ENCODE data around the gene ASTN2. TPM values are rescaled to one million over a fixed set of nuclear protein-coding genes. Genes with fewer than 3 reads are reported as not detected.

The ASTN2 gene
- total RNA-seq, 5 donors from 2014 or later (not counting 1 experiment from before 2014, with no cell fraction given), result 3.7 to 4.8 (median 4.4) TPM

GRCh38 chr9:117097761-117098160 lies 317.1 kb downstream of the ASTN2 start:
- H3K27ac ChIP-seq (ENCODE audit: low read length), result no peak overlapping the region
- CTCF ChIA-PET, result no interaction called here
- Mint-ChIP-seq H3K27me3 (no peaks in the 10 kb centered on the region), H3K4me3 (no peak overlapping the region), H3K9me3 (peaks cover 0 to 18% (median 6%) of the 10 kb centered on the region in 3 donors), H3K4me1 (no peaks in the 10 kb centered on the region), H3K27ac (no peak overlapping the region), H3K36me3 (no peaks in the 10 kb centered on the region)
- DNase-seq (no peak), ATAC-seq (replicated peaks in 1 of 4) (no peak)
- no peaks in the 10 kb centered on the region for H3K27me3 ChIP-seq (replicated peaks in 1 of 2; ENCODE audit: control insufficient read depth in 2 of 2, extremely low read depth in 1 of 2, insufficient read depth in 2 of 2, low read length in 1 of 2)
- WGBS (ENCODE audit: insufficient coverage), result 40% methylated on average over 1 of the region's 3 CpGs
- H3K9me3 ChIP-seq, result no peaks in the 10 kb centered on the region
- H3K36me3 ChIP-seq (ENCODE audit: control insufficient read depth in 2 of 2, extremely low read depth in 1 of 2, insufficient read depth in 1 of 2, low read length in 1 of 2), result no peaks in the 10 kb centered on the region
- H3K4me3 ChIP-seq (ENCODE audit: control insufficient read depth in 1 of 2, extremely low read depth in 1 of 2, low read length in 1 of 2), result no peak overlapping the region
- POLR2A ChIA-PET, result no interaction called here
- no peaks in the 10 kb centered on the region for H3K4me1 ChIP-seq (ENCODE audit: control insufficient read depth in 1 of 2, extremely low read depth in 1 of 2, insufficient read depth in 2 of 2, low read length in 2 of 2)

GRCh38 chr9:117096138-117096537 lies 318.7 kb downstream of the ASTN2 start:
- H3K36me3 Mint-ChIP-seq, result no peaks in the 10 kb centered on the region
- H3K4me1 ChIP-seq (ENCODE audit: control insufficient read depth in 1 of 2, extremely low read depth in 1 of 2, insufficient read depth in 2 of 2, low read length in 2 of 2), result no peaks in the 10 kb centered on the region
- H3K4me3 ChIP-seq (ENCODE audit: control insufficient read depth in 1 of 2, extremely low read depth in 1 of 2, low read length in 1 of 2), result no peak overlapping the region
- H3K27me3 ChIP-seq (replicated peaks in 1 of 2; ENCODE audit: control insufficient read depth in 2 of 2, extremely low read depth in 1 of 2, insufficient read depth in 2 of 2, low read length in 1 of 2), result no peaks in the 10 kb centered on the region
- ChIA-PET CTCF (no interaction called here), POLR2A (no interaction called here)
- no peak for DNase-seq
- no peak for ATAC-seq (replicated peaks in 1 of 4)
- no peaks in the 10 kb centered on the region for H3K36me3 ChIP-seq (ENCODE audit: control insufficient read depth in 2 of 2, extremely low read depth in 1 of 2, insufficient read depth in 1 of 2, low read length in 1 of 2)
- peaks cover 0 to 18% (median 4%) of the 10 kb centered on the region in 3 donors for H3K9me3 Mint-ChIP-seq
- H3K4me3 Mint-ChIP-seq, result no peak overlapping the region
- no peak overlapping the region for H3K27ac ChIP-seq (ENCODE audit: low read length)
- H3K4me1 Mint-ChIP-seq, result no peaks in the 10 kb centered on the region
- no peaks in the 10 kb centered on the region for H3K27me3 Mint-ChIP-seq
- no CpG with 5 or more reads among the region's 1 CpG for WGBS (ENCODE audit: insufficient coverage)
- H3K9me3 ChIP-seq, result no peaks in the 10 kb centered on the region
- no peak overlapping the region for H3K27ac Mint-ChIP-seq

DNA sequence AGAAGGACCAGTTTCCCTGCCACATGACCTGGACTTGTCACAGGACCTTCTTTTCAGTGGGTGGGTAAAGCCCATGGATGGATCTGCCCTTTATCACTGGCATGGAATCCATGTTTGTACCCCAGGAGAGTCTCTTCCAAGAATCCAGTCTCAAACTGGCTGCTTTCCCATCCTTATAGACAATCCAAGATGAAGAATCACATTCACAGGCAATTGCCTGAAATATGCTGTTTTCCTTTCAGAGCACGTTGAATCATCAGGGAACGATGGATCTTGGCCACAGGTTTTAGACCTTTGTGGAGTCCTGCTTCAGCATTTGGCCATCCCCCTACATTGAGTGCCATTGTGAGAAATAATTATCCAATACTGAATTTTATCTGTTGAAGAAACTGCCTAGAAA lies 319.8 kb downstream of the ASTN2 start:
- peaks cover 0 to 15% (median 4%) of the 10 kb centered on the region in 3 donors for H3K9me3 Mint-ChIP-seq
- H3K4me1 Mint-ChIP-seq, result no peaks in the 10 kb centered on the region
- H3K27ac Mint-ChIP-seq, result no peak overlapping the region
- ChIA-PET POLR2A (no interaction called here), CTCF (no interaction called here)
- no peak overlapping the region for H3K4me3 ChIP-seq (ENCODE audit: control insufficient read depth in 1 of 2, extremely low read depth in 1 of 2, low read length in 1 of 2)
- 80% methylated on average over 1 of the region's 2 CpGs for WGBS (ENCODE audit: insufficient coverage)
- DNase-seq (no peak), ATAC-seq (replicated peaks in 1 of 4) (no peak)
- H3K4me1 ChIP-seq (ENCODE audit: control insufficient read depth in 1 of 2, extremely low read depth in 1 of 2, insufficient read depth in 2 of 2, low read length in 2 of 2), result no peaks in the 10 kb centered on the region
- H3K36me3 ChIP-seq (ENCODE audit: control insufficient read depth in 2 of 2, extremely low read depth in 1 of 2, insufficient read depth in 1 of 2, low read length in 1 of 2), result no peaks in the 10 kb centered on the region
- H3K27me3 Mint-ChIP-seq, result no peaks in the 10 kb centered on the region
- H3K9me3 ChIP-seq, result no peaks in the 10 kb centered on the region
- H3K36me3 Mint-ChIP-seq, result no peaks in the 10 kb centered on the region
- H3K27me3 ChIP-seq (replicated peaks in 1 of 2; ENCODE audit: control insufficient read depth in 2 of 2, extremely low read depth in 1 of 2, insufficient read depth in 2 of 2, low read length in 1 of 2), result no peaks in the 10 kb centered on the region
- H3K4me3 Mint-ChIP-seq, result no peak overlapping the region
- H3K27ac ChIP-seq (ENCODE audit: low read length), result no peak overlapping the region

DNA sequence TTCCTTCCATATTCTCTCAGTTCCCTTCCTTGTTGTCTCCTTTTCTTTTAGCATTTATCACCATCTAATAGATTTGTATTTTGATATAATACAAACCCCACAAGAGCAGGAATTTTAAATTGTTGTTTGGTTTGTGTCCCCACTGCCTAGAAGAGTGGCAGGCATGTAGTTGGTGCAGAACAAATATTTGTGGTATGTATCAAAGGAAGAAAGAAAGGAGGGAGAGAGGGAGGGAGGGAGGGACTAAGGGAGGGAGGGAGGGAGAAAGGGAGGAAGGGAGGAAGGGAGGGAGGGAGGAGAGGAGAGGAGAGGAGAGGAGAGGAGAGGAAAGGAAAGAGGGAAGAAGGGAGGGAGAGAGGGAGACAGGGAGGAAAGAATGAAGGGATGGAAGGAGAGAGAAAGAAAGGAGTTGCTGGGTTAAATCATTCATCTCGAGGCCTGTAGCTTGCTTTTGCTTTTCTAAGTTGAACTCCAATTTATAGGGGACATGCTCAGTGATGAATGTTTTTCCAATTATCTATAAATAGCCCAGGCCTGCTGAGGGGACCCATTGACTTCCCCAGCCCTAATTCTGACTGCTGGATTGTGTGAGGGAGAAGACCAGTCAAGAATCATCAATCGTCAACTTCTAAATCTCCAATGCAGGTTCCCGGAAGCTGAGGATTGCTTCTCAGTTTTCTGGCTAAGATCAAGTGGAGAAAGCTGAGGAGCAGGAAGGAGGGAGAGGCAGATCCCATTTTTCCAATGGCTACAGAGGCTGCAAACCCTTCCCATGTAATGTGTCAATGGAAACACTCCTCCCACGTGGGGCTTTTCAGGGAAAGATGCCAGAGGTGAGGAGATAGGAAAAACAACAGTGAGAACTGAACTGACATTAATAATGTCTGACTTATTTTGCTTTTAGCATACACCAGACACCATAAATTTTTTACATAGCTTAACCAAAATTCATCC lies 320.7 kb downstream of the ASTN2 start:
- no peak for DNase-seq
- H3K36me3 Mint-ChIP-seq, result no peaks in the 10 kb centered on the region
- no peak for ATAC-seq (replicated peaks in 1 of 4)
- Histone ChIP-seq H3K4me3 (ENCODE audit: control insufficient read depth in 1 of 2, extremely low read depth in 1 of 2, low read length in 1 of 2) (no peak overlapping the region), H3K27me3 (replicated peaks in 1 of 2; ENCODE audit: control insufficient read depth in 2 of 2, extremely low read depth in 1 of 2, insufficient read depth in 2 of 2, low read length in 1 of 2) (no peaks in the 10 kb centered on the region), H3K4me1 (ENCODE audit: control insufficient read depth in 1 of 2, extremely low read depth in 1 of 2, insufficient read depth in 2 of 2, low read length in 2 of 2) (no peaks in the 10 kb centered on the region), H3K27ac (ENCODE audit: low read length) (no peak overlapping the region), H3K9me3 (no peaks in the 10 kb centered on the region), H3K36me3 (ENCODE audit: control insufficient read depth in 2 of 2, extremely low read depth in 1 of 2, insufficient read depth in 1 of 2, low read length in 1 of 2) (no peaks in the 10 kb centered on the region)
- no peaks in the 10 kb centered on the region for H3K4me1 Mint-ChIP-seq
- CTCF ChIA-PET, result no interaction called here
- WGBS (ENCODE audit: insufficient coverage), result 100% methylated on average over 1 of the region's 4 CpGs
- H3K27ac Mint-ChIP-seq, result no peak overlapping the region
- H3K27me3 Mint-ChIP-seq, result no peaks in the 10 kb centered on the region
- POLR2A ChIA-PET, result no interaction called here
- no peak overlapping the region for H3K4me3 Mint-ChIP-seq
- H3K9me3 Mint-ChIP-seq, result peaks cover 0 to 12% (median 5%) of the 10 kb centered on the region in 3 donors

- no peak for ATAC-seq (replicated peaks in 1 of 4)
- no peak overlapping the region for H3K27ac ChIP-seq (ENCODE audit: low read length)
- no CpG with 5 or more reads among the region's 1 CpG for WGBS (ENCODE audit: insufficient coverage)
These were observed 322.3 kb downstream of the ASTN2 start for GRCh38 chr9:117092582-117092981.

DNA sequence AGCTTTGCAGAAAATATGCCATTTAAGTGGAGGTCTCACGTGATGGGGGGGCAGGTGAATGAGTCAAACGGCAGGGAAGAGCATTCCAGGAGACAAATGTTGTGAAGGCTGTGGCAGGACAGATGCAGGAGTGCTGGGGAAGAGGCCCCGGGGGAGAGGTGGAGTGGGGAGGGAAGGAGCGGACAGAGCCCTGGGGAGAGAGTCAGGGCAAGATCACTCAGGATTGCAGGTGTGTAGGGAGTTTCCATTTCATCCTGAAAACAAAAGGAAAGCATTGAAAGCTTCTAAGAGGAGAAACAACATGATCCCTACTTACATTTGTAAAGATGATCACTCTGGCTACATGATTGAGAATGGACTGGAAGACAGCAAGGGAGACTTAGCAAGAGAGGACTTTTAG lies 323.3 kb downstream of the ASTN2 start:
- H3K4me3 Mint-ChIP-seq, result no peak overlapping the region
- DNase-seq, result no peak
- Histone ChIP-seq H3K4me3 (ENCODE audit: control insufficient read depth in 1 of 2, extremely low read depth in 1 of 2, low read length in 1 of 2) (no peak overlapping the region), H3K27ac (ENCODE audit: low read length) (no peak overlapping the region), H3K27me3 (replicated peaks in 1 of 2; ENCODE audit: control insufficient read depth in 2 of 2, extremely low read depth in 1 of 2, insufficient read depth in 2 of 2, low read length in 1 of 2) (no peaks in the 10 kb centered on the region), H3K9me3 (no peaks in the 10 kb centered on the region), H3K36me3 (ENCODE audit: control insufficient read depth in 2 of 2, extremely low read depth in 1 of 2, insufficient read depth in 1 of 2, low read length in 1 of 2) (no peaks in the 10 kb centered on the region), H3K4me1 (ENCODE audit: control insufficient read depth in 1 of 2, extremely low read depth in 1 of 2, insufficient read depth in 2 of 2, low read length in 2 of 2) (no peaks in the 10 kb centered on the region)
- H3K27me3 Mint-ChIP-seq, result no peaks in the 10 kb centered on the region
- ChIA-PET CTCF (no interaction called here), POLR2A (no interaction called here)
- WGBS (ENCODE audit: insufficient coverage), result 57% methylated on average over 4 of the region's 4 CpGs
- no peaks in the 10 kb centered on the region for H3K4me1 Mint-ChIP-seq
- ATAC-seq (replicated peaks in 1 of 4), result no peak
- peaks cover 0 to 13% (median 5%) of the 10 kb centered on the region in 3 donors for H3K9me3 Mint-ChIP-seq
- H3K36me3 Mint-ChIP-seq, result no peaks in the 10 kb centered on the region
- H3K27ac Mint-ChIP-seq, result no peak overlapping the region

More at GRCh38 chr9:117092582-117092981, 322.3 kb downstream of the ASTN2 start:
- ChIA-PET POLR2A (no interaction called here), CTCF (no interaction called here)
- Histone ChIP-seq H3K27me3 (replicated peaks in 1 of 2; ENCODE audit: control insufficient read depth in 2 of 2, extremely low read depth in 1 of 2, insufficient read depth in 2 of 2, low read length in 1 of 2) (no peaks in the 10 kb centered on the region), H3K9me3 (no peaks in the 10 kb centered on the region), H3K4me3 (ENCODE audit: control insufficient read depth in 1 of 2, extremely low read depth in 1 of 2, low read length in 1 of 2) (no peak overlapping the region), H3K36me3 (ENCODE audit: control insufficient read depth in 2 of 2, extremely low read depth in 1 of 2, insufficient read depth in 1 of 2, low read length in 1 of 2) (no peaks in the 10 kb centered on the region), H3K4me1 (ENCODE audit: control insufficient read depth in 1 of 2, extremely low read depth in 1 of 2, insufficient read depth in 2 of 2, low read length in 2 of 2) (no peaks in the 10 kb centered on the region)
- Mint-ChIP-seq H3K36me3 (no peaks in the 10 kb centered on the region), H3K9me3 (peaks cover 0 to 7% (median 5%) of the 10 kb centered on the region in 3 donors), H3K27ac (no peak overlapping the region), H3K27me3 (no peaks in the 10 kb centered on the region), H3K4me3 (no peak overlapping the region), H3K4me1 (no peaks in the 10 kb centered on the region)
- no peak for DNase-seq
